Lower leg skin (tissue), 4 donors: ENCODE data around the gene KLHL24. TPM values are rescaled to one million over a fixed set of nuclear protein-coding genes. Genes with fewer than 3 reads are reported as not detected.
"Not testable (repeated sequence)": the region's sequence is repeated elsewhere in the genome, so short reads cannot be mapped to it uniquely, and the experiment has no call there.

Source experiments
- DNase-seq, 2 donors: peaks; one replicate each; pipeline ENCODE4 v3.0.0-alpha.2; 2019; ENCODE audit warnings: low spot score in 2 of 2
- H3K4me3 ChIP-seq: fragments of 200-600 bp; sonication (generic); 2 replicates; pipeline ENCODE4 v1.5.1; 2017; ENCODE audit warnings: mild to moderate bottlenecking, low read depth; ENCODE audit not compliant: poor library complexity, severe bottlenecking
- POLR2A ChIP-seq, 2 donors: fragments of 450-650 bp; IDR thresholded peaks; one replicate each; pipeline ENCODE4 v1.6.1; 2016 to 2017; ENCODE audit warnings: antibody characterized with exemption in 2 of 2, mild to moderate bottlenecking in 1 of 2, moderate library complexity in 1 of 2
- WGBS, 2 donors: methylation state at CpG; one replicate each; pipeline ENCODE4 v1.1.5; 2018; 5-methylcytosine and 5-hydroxymethylcytosine counted together
- intact Hi-C: fragments of 100-400 bp; cut with DNase I; formaldehyde crosslinking; loops from one replicate; pipeline ENCODE4 v1.15.0; 2023; ENCODE audit warnings: low total_unique reads
- total RNA-seq, 4 donors: library from RNA; depleted of rRNA; stranded (reverse); fragments of >200 nt; gene quantifications; one replicate each; pipeline ENCODE4 v1.1.0, GENCODE V29; 2016
- TF ChIP-seq, protein P1 (sequence below), 3 donors: fragments of 450-650 bp; IDR thresholded peaks; one replicate each; pipeline ENCODE4 v1.5.1; 2016; ENCODE audit warnings: antibody characterized with exemption in 3 of 3, mild to moderate bottlenecking in 3 of 3, moderate library complexity in 2 of 3

KLHL24 gene
- total RNA-seq, 4 donors from 2014 or later, result 58.7 to 132 (median 103) TPM

DNA sequence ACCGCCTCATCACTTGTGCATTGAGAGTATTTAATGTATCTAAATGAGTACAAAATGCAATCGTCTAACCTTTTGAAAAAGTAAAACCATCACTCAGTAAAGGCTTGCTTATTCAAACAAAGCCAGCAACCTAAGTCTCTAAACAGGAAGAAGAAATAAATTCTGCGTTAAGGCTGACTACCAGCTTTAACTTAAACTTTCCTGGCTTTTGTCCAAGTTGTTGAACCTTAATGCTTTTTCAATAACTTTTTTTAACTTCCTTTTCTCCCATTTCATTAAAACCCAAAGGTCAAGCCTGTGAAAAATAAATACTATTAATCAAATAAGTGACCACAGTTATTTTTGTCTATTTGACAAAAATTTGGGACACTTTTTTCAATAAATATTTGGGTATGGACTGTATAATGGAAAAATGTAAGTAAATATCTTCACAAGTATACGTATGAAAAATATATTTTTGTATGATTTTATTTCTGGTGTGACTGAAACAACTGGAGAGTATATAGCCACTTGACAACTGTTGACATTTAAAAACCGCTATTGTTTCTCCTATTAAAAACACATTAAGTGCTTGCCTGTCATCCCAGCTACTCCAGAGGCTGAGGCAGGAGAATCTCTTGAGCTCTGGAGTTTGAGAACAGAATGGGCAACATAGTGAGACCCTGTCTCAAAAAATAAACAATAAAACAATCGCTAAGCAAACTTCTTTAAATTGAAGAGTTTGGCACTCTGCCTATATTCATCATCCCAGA, 2.9 kb downstream of the KLHL24 start:
- TF ChIP-seq, protein P1, sequence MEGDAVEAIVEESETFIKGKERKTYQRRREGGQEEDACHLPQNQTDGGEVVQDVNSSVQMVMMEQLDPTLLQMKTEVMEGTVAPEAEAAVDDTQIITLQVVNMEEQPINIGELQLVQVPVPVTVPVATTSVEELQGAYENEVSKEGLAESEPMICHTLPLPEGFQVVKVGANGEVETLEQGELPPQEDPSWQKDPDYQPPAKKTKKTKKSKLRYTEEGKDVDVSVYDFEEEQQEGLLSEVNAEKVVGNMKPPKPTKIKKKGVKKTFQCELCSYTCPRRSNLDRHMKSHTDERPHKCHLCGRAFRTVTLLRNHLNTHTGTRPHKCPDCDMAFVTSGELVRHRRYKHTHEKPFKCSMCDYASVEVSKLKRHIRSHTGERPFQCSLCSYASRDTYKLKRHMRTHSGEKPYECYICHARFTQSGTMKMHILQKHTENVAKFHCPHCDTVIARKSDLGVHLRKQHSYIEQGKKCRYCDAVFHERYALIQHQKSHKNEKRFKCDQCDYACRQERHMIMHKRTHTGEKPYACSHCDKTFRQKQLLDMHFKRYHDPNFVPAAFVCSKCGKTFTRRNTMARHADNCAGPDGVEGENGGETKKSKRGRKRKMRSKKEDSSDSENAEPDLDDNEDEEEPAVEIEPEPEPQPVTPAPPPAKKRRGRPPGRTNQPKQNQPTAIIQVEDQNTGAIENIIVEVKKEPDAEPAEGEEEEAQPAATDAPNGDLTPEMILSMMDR (IDR thresholded peaks at IDR 0.05), result no peak
- no peak for TF ChIP-seq POLR2A (IDR thresholded peaks at IDR 0.05)
- no peak overlapping the region for H3K4me3 ChIP-seq
- WGBS, 2 donors, result 63 to 70% methylated on average over 6 of the region's 6 CpGs
- intact Hi-C loops, result no loop called here
- no peak for DNase-seq

DNA sequence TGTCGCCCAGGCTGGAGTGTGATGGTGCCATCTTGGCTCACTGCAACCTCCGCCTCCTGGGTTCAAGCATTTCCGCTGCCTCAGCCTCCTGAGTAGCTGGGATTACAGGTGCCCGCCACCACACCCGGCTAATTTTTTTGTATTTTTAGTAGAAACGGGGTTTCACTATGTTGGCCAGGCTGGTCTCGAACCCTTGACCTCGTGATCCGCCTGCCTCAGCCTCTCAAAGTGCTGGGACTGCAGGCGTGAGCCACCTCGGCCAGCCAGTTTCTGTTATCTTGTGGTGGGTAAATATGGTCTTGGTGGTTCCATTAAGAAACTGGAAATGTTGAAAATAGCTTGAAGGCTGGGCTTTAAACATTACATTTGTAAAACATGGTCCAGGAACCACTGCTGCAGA, 5.2 kb downstream of the KLHL24 start:
- WGBS, 2 donors, result 89 to 91% methylated on average over 11 of the region's 11 CpGs
- intact Hi-C loops, DNase-seq, H3K4me3 ChIP-seq: not testable (repeated sequence)

DNA sequence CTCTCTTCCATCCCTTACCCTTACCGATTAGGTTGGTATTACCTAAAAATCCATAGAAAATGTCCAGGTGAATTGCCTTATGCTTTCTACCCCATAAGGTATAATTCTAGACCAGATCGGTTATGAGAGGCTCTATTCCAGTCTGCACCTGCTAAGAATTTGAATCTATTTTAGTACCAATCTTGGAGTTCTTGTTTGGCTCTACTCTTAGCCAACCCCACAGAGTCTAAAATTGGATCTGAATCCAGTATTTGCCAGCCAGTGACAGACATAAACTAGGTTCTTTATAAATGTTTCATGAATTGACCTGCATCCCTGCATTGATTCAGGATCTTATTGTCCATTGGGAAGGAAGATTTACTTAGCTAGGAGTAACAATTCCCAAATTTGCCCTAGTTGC, 6.5 kb downstream of the KLHL24 start:
- no peak overlapping the region for H3K4me3 ChIP-seq
- 28 to 57% methylated on average over 2 of the region's 2 CpGs for WGBS, 2 donors
- no peak for DNase-seq
- TF ChIP-seq, protein P1 (IDR thresholded peaks at IDR 0.05), result no peak
- TF ChIP-seq POLR2A (IDR thresholded peaks at IDR 0.05), result no peak
- intact Hi-C loops, result no loop called here

DNA sequence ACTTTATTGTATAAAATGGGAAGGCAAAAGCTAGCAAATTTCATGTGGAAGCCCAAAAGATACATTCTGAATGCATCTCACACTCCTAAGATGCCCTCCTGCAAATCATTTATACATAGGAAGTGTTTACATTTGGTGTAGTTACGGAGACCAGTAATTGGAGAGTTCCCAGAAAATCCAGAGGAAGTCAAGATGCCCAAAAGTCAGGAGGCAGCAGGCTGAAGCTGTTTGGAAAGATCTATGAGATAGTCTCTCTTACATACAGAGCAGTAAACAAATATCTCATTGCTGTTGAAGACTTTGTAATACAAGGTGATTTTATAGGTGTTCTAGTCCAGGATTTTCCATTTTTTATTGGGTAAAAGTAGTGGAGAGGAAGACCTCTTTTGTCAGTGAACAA, 8.8 kb downstream of the KLHL24 start:
- H3K4me3 ChIP-seq, result no peak overlapping the region
- no peak for TF ChIP-seq POLR2A (IDR thresholded peaks at IDR 0.05)
- TF ChIP-seq, protein P1 (IDR thresholded peaks at IDR 0.05), result no peak
- WGBS, 2 donors, result 84 to 93% methylated on average over 1 of the region's 1 CpG
- intact Hi-C loops, result no loop called here
- DNase-seq, result no peak

DNA sequence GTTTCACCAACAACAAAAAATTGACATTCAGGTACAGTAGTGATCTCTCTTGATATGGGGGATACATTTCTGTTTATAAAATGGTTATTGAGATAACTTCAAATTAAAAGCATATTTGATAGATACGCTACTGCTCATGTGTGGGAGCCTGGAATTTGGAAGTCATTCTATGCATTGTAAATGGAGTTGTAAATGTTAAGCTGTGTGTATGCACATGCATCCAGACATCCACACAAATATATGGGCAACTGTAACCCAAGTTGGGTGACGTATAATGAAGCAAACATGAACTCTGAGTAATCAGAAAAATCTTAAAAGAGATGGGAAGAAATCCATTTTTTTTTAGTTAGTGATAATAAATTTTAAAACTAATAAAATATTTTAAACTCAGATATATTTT, 9.8 kb downstream of the KLHL24 start:
- WGBS, 2 donors, result 95 to 98% methylated on average over 2 of the region's 2 CpGs
- intact Hi-C loops, result no loop called here
- TF ChIP-seq POLR2A (IDR thresholded peaks at IDR 0.05), result no peak
- TF ChIP-seq, protein P1 (IDR thresholded peaks at IDR 0.05), result no peak

DNA sequence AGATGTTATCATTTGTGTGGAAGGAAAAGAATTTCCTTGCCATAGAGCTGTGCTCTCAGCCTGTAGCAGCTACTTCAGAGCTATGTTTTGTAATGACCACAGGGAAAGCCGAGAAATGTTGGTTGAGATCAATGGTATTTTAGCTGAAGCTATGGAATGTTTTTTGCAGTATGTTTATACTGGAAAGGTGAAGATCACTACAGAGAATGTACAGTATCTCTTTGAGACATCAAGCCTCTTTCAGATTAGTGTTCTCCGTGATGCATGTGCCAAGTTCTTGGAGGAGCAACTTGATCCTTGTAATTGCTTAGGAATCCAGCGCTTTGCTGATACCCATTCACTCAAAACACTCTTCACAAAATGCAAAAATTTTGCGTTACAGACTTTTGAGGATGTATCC, 15.1 kb downstream of the KLHL24 start:
- DNase-seq, result no peak
- TF ChIP-seq POLR2A (IDR thresholded peaks at IDR 0.05), result no peak
- TF ChIP-seq, protein P1 (IDR thresholded peaks at IDR 0.05), result no peak
- intact Hi-C loops, result no loop called here
- 98 to 99% methylated on average over 4 of the region's 4 CpGs for WGBS, 2 donors
- no peak overlapping the region for H3K4me3 ChIP-seq

More for the DNA sequence above, 9.8 kb downstream of the KLHL24 start:
- DNase-seq, result no peak
- no peak overlapping the region for H3K4me3 ChIP-seq
